SK-N-SH treated with all-trans-retinoic acid at 6 μM for 48 hours (cell line): ENCODE results near the gene JMJD8.

Experiments
- OSR1 ChIP-seq: fragments of 250-450 bp; sonication (Bioruptor Pico); IDR thresholded peaks from 2 replicates; pipeline ENCODE4 v1.8.0; 2022; ENCODE audit warnings: moderate library complexity, mild to moderate bottlenecking, inconsistent platforms
- ZC3H10 ChIP-seq: fragments of 250-450 bp; sonication (Bioruptor Pico); IDR thresholded peaks from 2 replicates; pipeline ENCODE4 v1.5.1; 2021; ENCODE audit warnings: mild to moderate bottlenecking, moderate library complexity
- ZNF70 ChIP-seq: fragments of 450-650 bp; formaldehyde crosslinking; IDR thresholded peaks from 2 replicates; pipeline ENCODE4 v1.5.0; 2020; ENCODE audit warnings: mild to moderate bottlenecking, moderate library complexity
- ZNF8 ChIP-seq: fragments of 450-650 bp; formaldehyde crosslinking; IDR thresholded peaks from 2 replicates; pipeline ENCODE4 v1.5.0; 2020; ENCODE audit warnings: mild to moderate bottlenecking, moderate library complexity

GRCh38 chr16:724188-725040, 40.3 kb upstream of the JMJD8 start:
- no peak for TF ChIP-seq OSR1
- TF ChIP-seq ZNF70 (CRISPR knock-in tag) = no peak
- no peak for TF ChIP-seq ZNF8
- TF ChIP-seq ZC3H10 (CRISPR knock-in tag) = no peak
